IMR-90 (cell line): ENCODE measurements around the gene STON2. TPM values are rescaled to one million over a fixed set of nuclear protein-coding genes. Genes with fewer than 3 reads are reported as not detected.

Experiments used
- ATAC-seq: fragments of 200-7000 bp; cut with Tn5 transposase; 2 replicates; pipeline ENCODE4 v1.9.1; 2020; ENCODE audit warnings: low read depth, mild to moderate bottlenecking, moderate library complexity
- BruUV-seq: library from RNA; stranded (reverse); fragments of 400-500 nt; replicated peaks from 2 replicates; lab custom pipeline; 2021; lab: Mats Ljungman, UMichigan
- CTCF ChIA-PET: fragments of 300-600 bp; formaldehyde crosslinking; extraction: SDS; loops from one replicate; lab custom pipeline; 2021; ENCODE audit warnings: antibody characterized with exemption; lab: Yijun Ruan, JAX
- POLR2A ChIA-PET: fragments of 300-600 bp; sonication (Branson Sonifier 250); formaldehyde crosslinking; loops from one replicate; lab custom pipeline; 2022; ENCODE audit warnings: antibody characterized with exemption; ENCODE audit not compliant: unreplicated experiment; lab: Charles Lee
- DNase-seq: peaks from one replicate; pipeline ENCODE4 v3.0.0; 2013
- H2AFZ ChIP-seq: replicated peaks from 2 replicates; pipeline ENCODE3; 2013; ENCODE audit warnings: low read length, mild to moderate bottlenecking; ENCODE audit not compliant: poor library complexity
- H2AK5ac ChIP-seq: 2 replicates; pipeline ENCODE4 v1.6.1; 2013; ENCODE audit warnings: low read depth, low read length, inconsistent platforms
- H2AK9ac ChIP-seq: replicated peaks from 2 replicates; pipeline ENCODE3; 2013; ENCODE audit warnings: mild to moderate bottlenecking, low read depth, low read length, moderate library complexity; ENCODE audit not compliant: poor library complexity
- H2BK120ac ChIP-seq: 2 replicates; pipeline ENCODE4 v1.6.1; 2013; ENCODE audit warnings: low read depth, low read length, inconsistent platforms
- H2BK15ac ChIP-seq: 3 replicates; pipeline ENCODE4 v1.6.1; 2013; ENCODE audit warnings: low read depth, low read length, inconsistent platforms
- H2BK20ac ChIP-seq: 2 replicates; pipeline ENCODE4 v1.6.1; 2013; ENCODE audit warnings: low read depth, mild to moderate bottlenecking, inconsistent platforms, low read length, moderate library complexity
- H2BK5ac ChIP-seq: 2 replicates; pipeline ENCODE4 v1.6.1; 2013; ENCODE audit warnings: mild to moderate bottlenecking, low read depth, low read length, inconsistent platforms; ENCODE audit not compliant: poor library complexity, severe bottlenecking
- H3K14ac ChIP-seq: replicated peaks from 2 replicates; pipeline ENCODE4 v1.6.1; 2013; ENCODE audit warnings: low read depth, low read length, inconsistent platforms
- H3K18ac ChIP-seq: 2 replicates; pipeline ENCODE4 v1.6.1; 2013; ENCODE audit warnings: low read depth, low read length, control low read depth
- H3K23ac ChIP-seq: 2 replicates; pipeline ENCODE4 v1.6.1; 2013; ENCODE audit warnings: low read depth, low read length, inconsistent platforms
- H3K27ac ChIP-seq: 2 replicates; pipeline ENCODE4 v1.5.1; 2013; ENCODE audit warnings: mild to moderate bottlenecking, control low read depth, low read length; ENCODE audit not compliant: insufficient read depth
- H3K27me3 ChIP-seq: 2 replicates; pipeline ENCODE4 v1.6.1; 2013; ENCODE audit warnings: low read length; ENCODE audit not compliant: control insufficient read depth, insufficient read depth
- H3K36me3 ChIP-seq: 2 replicates; pipeline ENCODE4 v1.6.1; 2013; ENCODE audit warnings: low read length, mixed read lengths; ENCODE audit not compliant: control insufficient read depth, insufficient read depth
- H3K4ac ChIP-seq: 2 replicates; pipeline ENCODE4 v1.6.1; 2013; ENCODE audit warnings: low read depth, low read length, inconsistent platforms
- H3K4me1 ChIP-seq: 2 replicates; pipeline ENCODE4 v1.6.1; 2013; ENCODE audit warnings: low read length, mixed read lengths; ENCODE audit not compliant: control insufficient read depth, insufficient read depth
- H3K4me2 ChIP-seq: 2 replicates; pipeline ENCODE4 v1.6.1; 2013; ENCODE audit warnings: low read depth, mild to moderate bottlenecking, control low read depth, low read length, moderate library complexity
- H3K4me3 ChIP-seq: 2 replicates; pipeline ENCODE4 v1.5.1; 2013; ENCODE audit warnings: low read depth, mild to moderate bottlenecking, control low read depth, low read length, moderate library complexity; ENCODE audit not compliant: insufficient read depth
- H3K56ac ChIP-seq: 2 replicates; pipeline ENCODE4 v1.6.1; 2013; ENCODE audit warnings: low read length, inconsistent platforms; ENCODE audit not compliant: insufficient read depth; ENCODE audit errors: extremely low read depth
- H3K79me1 ChIP-seq, 2 experiments: 2 replicates each; pipeline ENCODE4 v1.6.1; 2013; ENCODE audit warnings: low read length in 2 of 2, inconsistent platforms in 1 of 2, low read depth in 1 of 2
- H3K9ac ChIP-seq: 2 replicates; pipeline ENCODE4 v1.6.1; 2013; ENCODE audit warnings: low read depth, low read length, control low read depth
- H3K9me1 ChIP-seq: 2 replicates; pipeline ENCODE4 v1.6.1; 2013; ENCODE audit warnings: low read length, inconsistent platforms; ENCODE audit not compliant: insufficient read depth
- H3K9me3 ChIP-seq: 2 replicates; pipeline ENCODE4 v1.6.1; 2013; ENCODE audit warnings: low read length; ENCODE audit not compliant: control insufficient read depth, insufficient read depth
- H4K20me1 ChIP-seq: 2 replicates; pipeline ENCODE4 v1.6.1; 2013; ENCODE audit warnings: low read length, inconsistent platforms; ENCODE audit not compliant: insufficient read depth
- H4K5ac ChIP-seq: 2 replicates; pipeline ENCODE4 v1.6.1; 2013; ENCODE audit warnings: mild to moderate bottlenecking, low read depth, low read length, control low read depth
- H4K8ac ChIP-seq, 2 experiments: 2 replicates each; pipeline ENCODE4 v1.6.1; 2013; ENCODE audit warnings: low read depth in 2 of 2, low read length in 2 of 2, control low read depth in 1 of 2, inconsistent platforms in 1 of 2
- H4K91ac ChIP-seq: 2 replicates; pipeline ENCODE4 v1.6.1; 2013; ENCODE audit warnings: low read depth, low read length, inconsistent platforms; ENCODE audit not compliant: insufficient read depth
- CHD1 ChIP-seq: IDR thresholded peaks from 2 replicates; pipeline ENCODE4 v1.6.1; 2012; ENCODE audit warnings: low read depth, low read length, improper control_type of control experiment
- NFE2L2 ChIP-seq: fragments of 150-350 bp; IDR thresholded peaks from 2 replicates; pipeline ENCODE4 v1.6.1; 2016; ENCODE audit warnings: low read depth, mild to moderate bottlenecking, low read length
- WGBS, 2 experiments: methylation state at CpG; one replicate each; pipeline versions ENCODE4 v1.1.5 to v1.1.7; 2013; ENCODE audit warnings: missing lambda C conversion rate in 2 of 2; ENCODE audit not compliant: insufficient read length in 1 of 2; ENCODE audit errors: extremely low coverage in 2 of 2; 5-methylcytosine and 5-hydroxymethylcytosine counted together
- dilution Hi-C: fragments of 300-500 bp; cut with HindIII; formaldehyde crosslinking; loops from one replicate; pipeline ENCODE4 v1.14.3; 2018; ENCODE audit warnings: low sequenced_read_pairs; ENCODE audit not compliant: unreplicated experiment
- in situ Hi-C: fragments of 300-500 bp; cut with MboI; formaldehyde crosslinking; loops from 3 replicates; pipeline ENCODE4 v1.14.3; 2019; ENCODE audit warnings: low sequenced_read_pairs, inconsistent platforms, mixed read lengths
- intact Hi-C: fragments of 100-400 bp; cut with micrococcal nuclease; formaldehyde crosslinking; loops from 2 replicates; pipeline ENCODE4 v1.10.0; 2022
- polyA plus RNA-seq, 3 experiments: library from polyadenylated mRNA; depleted of rRNA; stranded (reverse); fragments of >200 nt; gene quantifications; 2 replicates each; pipeline ENCODE4 v1.2.3, GENCODE V29; 2012; ENCODE audit warnings: low replicate concordance in 1 of 3
- total RNA-seq: library from RNA; depleted of rRNA; stranded (reverse); fragments of >200 nt; gene quantifications from 2 replicates; pipeline ENCODE4 v1.2.3, GENCODE V29; 2012

Gene STON2
- total and polyA plus RNA-seq, 2 of the 4 experiments (the other 2 are of a cell fraction): not detected

DNA sequence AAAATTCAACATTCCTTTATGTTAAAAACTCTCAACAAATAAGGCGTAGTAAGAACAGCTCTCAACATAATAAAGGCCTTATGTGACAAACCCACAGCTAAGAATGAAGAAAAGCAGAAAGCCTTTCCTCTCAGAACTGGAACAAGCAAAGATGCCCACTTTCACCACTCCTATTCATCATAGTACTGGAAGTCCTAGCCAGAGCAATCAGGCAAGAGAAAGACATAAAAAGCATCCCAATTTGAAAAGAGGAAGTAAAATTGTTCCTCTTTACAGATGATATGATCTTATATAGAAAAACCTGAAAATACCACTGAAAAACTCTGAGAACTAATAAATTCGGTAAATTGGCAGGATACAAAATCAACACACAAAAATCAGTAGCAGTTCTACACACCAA lies 52.1 kb downstream of the STON2 start:
- dilution Hi-C loops: no loop called here
- Histone ChIP-seq H3K9me1 (no peaks in the 10 kb centered on the region), H2AK5ac (no peak overlapping the region), H2AFZ (no peak overlapping the region), H3K23ac (no peak overlapping the region), H2AK9ac (no peak overlapping the region), H3K27me3 (no peaks in the 10 kb centered on the region), H2BK20ac (no peak overlapping the region), H3K27ac (no peak overlapping the region), H3K9me3 (no peaks in the 10 kb centered on the region), H2BK5ac (no peak overlapping the region), H3K79me1 (no peaks in the 10 kb centered on the region), H3K56ac (no peak overlapping the region), H4K20me1 (no peaks in the 10 kb centered on the region), H3K9ac (no peak overlapping the region), H3K18ac (no peak overlapping the region), H3K14ac (no peak overlapping the region), H2BK120ac (no peak overlapping the region), H3K4me3 (no peak overlapping the region), H4K8ac (no peak overlapping the region), H3K4me2 (no peak overlapping the region), H4K5ac (no peak overlapping the region), H2BK15ac (no peak overlapping the region), H4K91ac (no peak overlapping the region), H3K4me1 (no peaks in the 10 kb centered on the region), H3K4ac (no peak overlapping the region), H3K36me3 (no peaks in the 10 kb centered on the region)
- no CpG with 5 or more reads among the region's 2 CpGs for WGBS, 2 experiments
- BruUV-seq: no TSS peak
- ATAC-seq (no peak), DNase-seq (no peak)
- POLR2A ChIA-PET: no interaction called here
- CTCF ChIA-PET: no interaction called here
- in situ Hi-C loops: no loop called here
- intact Hi-C loops: no loop called here
- TF ChIP-seq NFE2L2: no peak
- TF ChIP-seq CHD1: no peak
